Heart left ventricle (tissue), 16 donors: Measurements from ENCODE around the gene MAZ. TPM values are rescaled to one million over a fixed set of nuclear protein-coding genes. Genes with fewer than 3 reads are reported as not detected.
A peak's percentile ranks its signal among the peaks of the same experiment; 100 is the strongest.

ENCODE experiments used
- ATAC-seq, 4 donors: fragments of 200-7000 bp; cut with Tn5 transposase; one replicate each; pipeline ENCODE4 v1.9.1; 2020 to 2022; ENCODE audit warnings: moderate library complexity in 4 of 4, mild to moderate bottlenecking in 3 of 4, moderate number of reproducible peaks in 1 of 4
- DNase-seq, 5 donors: peaks; one replicate each; pipeline ENCODE4 v3.0.0-alpha.2; 2020
- H3K27ac ChIP-seq, 12 donors: fragments of 200-600 bp; sonication (generic) in 4 of 12; one replicate each; pipeline versions ENCODE4 v1.5.0 to v1.8.0; 2016 to 2022; ENCODE audit warnings: mild to moderate bottlenecking in 2 of 12
- H3K27me3 ChIP-seq, 9 donors: fragments of 200-600 bp; sonication (generic) in 2 of 9; one replicate each; pipeline versions ENCODE4 v1.5.1 to v1.8.0; 2016 to 2022; ENCODE audit warnings: mild to moderate bottlenecking in 3 of 9
- H3K36me3 ChIP-seq, 9 donors: fragments of 200-600 bp; sonication (generic) in 2 of 9; one replicate each; pipeline versions ENCODE4 v1.5.0 to v1.8.0; 2018 to 2022; ENCODE audit warnings: mild to moderate bottlenecking in 2 of 9
- H3K4me1 ChIP-seq, 12 donors: fragments of 200-600 bp; sonication (generic) in 4 of 12; one replicate each; pipeline versions ENCODE4 v1.5.0 to v1.8.0; 2016 to 2022; ENCODE audit warnings: mild to moderate bottlenecking in 3 of 12
- H3K4me3 ChIP-seq, 12 donors: fragments of 200-600 bp; sonication (generic) in 4 of 12; one replicate each; pipeline versions ENCODE4 v1.5.0 to v1.8.0; 2017 to 2022; ENCODE audit warnings: mild to moderate bottlenecking in 9 of 12, moderate library complexity in 4 of 12
- H3K9me3 ChIP-seq, 12 donors: fragments of 200-600 bp; sonication (generic) in 4 of 12; one replicate each; pipeline versions ENCODE4 v1.5.0 to v1.8.0; 2016 to 2022; ENCODE audit warnings: mild to moderate bottlenecking in 1 of 12
- CTCF ChIP-seq, 12 donors: fragments of 200-600 bp; sonication (generic) in 4 of 12; IDR thresholded peaks; one replicate each; pipeline versions ENCODE4 v1.5.0 to v1.8.0; 2018 to 2022; ENCODE audit warnings: antibody characterized with exemption in 12 of 12, mild to moderate bottlenecking in 5 of 12
- POLR2A ChIP-seq, 2 donors: fragments of 450-650 bp; IDR thresholded peaks; one replicate each; pipeline ENCODE4 v1.6.1; 2017; ENCODE audit warnings: antibody characterized with exemption in 2 of 2, mild to moderate bottlenecking in 2 of 2, moderate library complexity in 2 of 2
- WGBS, 4 donors: extraction: QIAGEN DNeasy Blood & Tissue Kit in 2 of 4; methylation state at CpG; one replicate each; pipeline versions ENCODE4 v1.1.5 to v1.1.7; 2013 to 2018; 5-methylcytosine and 5-hydroxymethylcytosine counted together
- intact Hi-C, 10 donors: fragments of 100-400 bp; cut with DNase I; formaldehyde crosslinking; loops; one replicate each; pipeline versions ENCODE4 v1.11.1 to v1.14.2; 2022
- polyA plus RNA-seq, 2 donors: library from polyadenylated mRNA; stranded (reverse); fragments of 200-250 nt; gene quantifications; one replicate each; pipeline ENCODE4 v1.2.3, GENCODE V29; 2013
- total RNA-seq, 9 donors: library from RNA; depleted of rRNA in 2 of 9; stranded (reverse); fragments of >200 nt in 2 of 9; fragmentation: NEBNext Ultra II Directional in 3 of 9; extraction: Animal tissue kit (Norgen Biotek cat#: 25700) in 3 of 9; gene quantifications; one replicate each; pipeline versions ENCODE4 v1.1.0 to v1.2.4, GENCODE V29; 2016 to 2023
- donor health status: ischemic (EF 13 %, LVEDD 7.1; RV severe dilation, severe dysfunction).
- donor health status: healthy with polysubstance abuse.
- donor health status: DM: no; HTN: yes; CAD: no.
- donor health status: DM: no; HTN: no; CAD: no.
- donor health status: ischemic (EF 25% LVEDD 6.9; RV normal size, moderate dysfunction).
- donor health status: ischemic (EF 25% LVEDD 5.7; RV mildly dilated, moderate dysfunction).
- donor health status: healthy.
- donor health status: DM: yes; HTN: yes; CAD: no.
- donor health status: ischemic (EF 35%, LVEDD 5.7; RV mildly dilated, moderate dysfunction).
- donor health status: nonischemic (EF 11% LVEDD 7.7; RV severe dilation, severe dysfunction).
- donor health status: DM: yes; HTN: yes; CAD: no.
- donor health status: PGD.
- donor health status: ischemic (EF 29% LVEDD 5.4; RV normal size, mild dysfunction).
- donor health status: nonischemic (EF 23%, LVEDD 6.1; RV moderate dilation, normal function).

MAZ gene
- total and polyA plus RNA-seq, 11 donors, result 58.9 to 188 (median 74.0) TPM

GRCh38 chr16:29815032-29815721, 8.8 kb downstream of the MAZ start:
- ATAC-seq (no peak), DNase-seq (peak in 4 of 5 donors; percentile 36 to 54 (median 48))
- peak overlapping the region; percentile 17 to 91 (median 74) for H3K4me3 ChIP-seq
- peak overlapping the region in 11 of 12 donors; percentile 86 to 97 (median 94) for H3K27ac ChIP-seq
- intact Hi-C loops, result loop anchor here in 6 of 10 donors (5.0 to 10.0 kb wide), 4 partner anchors 47 to 190 kb away; partner anchors contain the start of genes CDIPT (in 3 of the 6), HIRIP3 (in 1 of the 6) and INO80E (in 1 of the 6)
- TF ChIP-seq CTCF (IDR thresholded peaks at IDR 0.05) (no peak), POLR2A (IDR thresholded peaks at IDR 0.05) (no peak)
- H3K9me3 ChIP-seq, result no peaks in the 10 kb centered on the region
- 5 to 8% (median 7%) methylated on average over 39 of the region's 39 CpGs for WGBS, 4 donors
- peaks cover 3 to 76% (median 55%) of the 10 kb centered on the region in 12 donors for H3K4me1 ChIP-seq
- H3K36me3 ChIP-seq, result peaks cover 0 to 24% (median 18%) of the 10 kb centered on the region in 9 donors
- peaks cover 0 to 4% (median 0%) of the 10 kb centered on the region in 9 donors for H3K27me3 ChIP-seq

GRCh38 chr16:29815793-29816693, 9.7 kb downstream of the MAZ start, which contains the start of gene PAGR1:
PAGR1 (plus strand) TSS chr16:29816152; CDS start chr16:29816526, 374 bp downstream.
- peaks cover 3 to 71% (median 51%) of the 10 kb centered on the region in 12 donors for H3K4me1 ChIP-seq
- intact Hi-C loops, result loop anchor here in 6 of 10 donors (5.0 to 10.0 kb wide), 4 partner anchors 46 to 189 kb away; partner anchors contain the start of genes CDIPT (in 3 of the 6), HIRIP3 (in 1 of the 6) and INO80E (in 1 of the 6)
- 0 to 1% (median 0%) methylated on average over 42 to 70 of the region's 70 CpGs for WGBS, 4 donors
- H3K27ac ChIP-seq, result peak within 1 kb of the TSS; percentile 84 to 97 (median 93)
- peak within 1 kb of the TSS; percentile 45 to 91 (median 74) for H3K4me3 ChIP-seq
- H3K9me3 ChIP-seq, result no peaks in the 10 kb centered on the region
- TF ChIP-seq POLR2A (IDR thresholded peaks at IDR 0.05) (peak in 1 of 2 donors; percentile 60), CTCF (IDR thresholded peaks at IDR 0.05) (peak; percentile 82 to 98 (median 91))
- peaks cover 0 to 4% (median 0%) of the 10 kb centered on the region in 9 donors for H3K27me3 ChIP-seq
- DNase-seq (peak; percentile 97 to 99 (median 99)), ATAC-seq (peak; percentile 80 to 89 (median 86))
- H3K36me3 ChIP-seq, result peaks cover 0 to 20% (median 15%) of the 10 kb centered on the region in 9 donors

GRCh38 chr16:29816694-29817441, 10.5 kb downstream of the MAZ start:
- TF ChIP-seq CTCF (IDR thresholded peaks at IDR 0.05) (no peak), POLR2A (IDR thresholded peaks at IDR 0.05) (no peak)
- DNase-seq (peak; percentile 70 to 85 (median 77)), ATAC-seq (peak; percentile 15 to 54 (median 48))
- peak overlapping the region; percentile 45 to 91 (median 74) for H3K4me3 ChIP-seq
- 4 to 6% (median 5%) methylated on average over 22 to 37 of the region's 37 CpGs for WGBS, 4 donors
- H3K27me3 ChIP-seq, result peaks cover 0 to 4% (median 0%) of the 10 kb centered on the region in 9 donors
- no peaks in the 10 kb centered on the region for H3K9me3 ChIP-seq
- H3K27ac ChIP-seq, result peak overlapping the region; percentile 84 to 97 (median 93)
- peaks cover 3 to 73% (median 53%) of the 10 kb centered on the region in 12 donors for H3K4me1 ChIP-seq
- intact Hi-C loops, result loop anchor here in 6 of 10 donors (5.0 to 10.0 kb wide), 4 partner anchors 45 to 188 kb away; partner anchors contain the start of genes CDIPT (in 3 of the 6), HIRIP3 (in 1 of the 6) and INO80E (in 1 of the 6)
- peaks cover 0 to 20% (median 15%) of the 10 kb centered on the region in 9 donors for H3K36me3 ChIP-seq
